ENCODE measurements around the gene MED25. TPM values are rescaled to one million over a fixed set of nuclear protein-coding genes. Genes with fewer than 3 reads are reported as not detected.

MED25 gene
- total RNA-seq, 1 donor from 2014 or later, result 85.4 TPM

- Mint-ChIP-seq H3K36me3 (ENCODE audit: low read depth) (peaks cover 21% of the 10 kb centered on the region), H3K4me1 (peaks cover 5% of the 10 kb centered on the region), H3K27ac (ENCODE audit: unreplicated experiment) (peak overlapping the region; percentile 97), H3K4me3 (no peak overlapping the region), H3K27me3 (ENCODE audit: low read depth) (no peaks in the 10 kb centered on the region), H3K9me3 (no peaks in the 10 kb centered on the region)
- no peak for DNase-seq (ENCODE audit: low read depth, low spot score)
- no peak for TF ChIP-seq CTCF (conservative IDR thresholded peaks at IDR 0.05)
Observed at GRCh38 chr19:49781394-49781793, 36.7 kb upstream of the MED25 start.

GRCh38 chr19:49782515-49782914 is 35.6 kb upstream of the MED25 start:
- no peak overlapping the region for H3K4me3 Mint-ChIP-seq
- H3K27ac Mint-ChIP-seq (ENCODE audit: unreplicated experiment), result no peak overlapping the region
- DNase-seq (ENCODE audit: low read depth, low spot score), result no peak
- TF ChIP-seq CTCF (conservative IDR thresholded peaks at IDR 0.05), result no peak
- H3K36me3 Mint-ChIP-seq (ENCODE audit: low read depth), result peaks cover 21% of the 10 kb centered on the region
- H3K9me3 Mint-ChIP-seq, result no peaks in the 10 kb centered on the region
- peaks cover 5% of the 10 kb centered on the region for H3K4me1 Mint-ChIP-seq
- no peaks in the 10 kb centered on the region for H3K27me3 Mint-ChIP-seq (ENCODE audit: low read depth)

- H3K27me3 Mint-ChIP-seq (ENCODE audit: low read depth), result no peaks in the 10 kb centered on the region
- no peak for TF ChIP-seq CTCF (conservative IDR thresholded peaks at IDR 0.05)
- no peak for DNase-seq (ENCODE audit: low read depth, low spot score)
- H3K36me3 Mint-ChIP-seq (ENCODE audit: low read depth), result peaks cover 21% of the 10 kb centered on the region
- H3K4me3 Mint-ChIP-seq, result no peak overlapping the region
- H3K4me1 Mint-ChIP-seq, result no peaks in the 10 kb centered on the region
- no peaks in the 10 kb centered on the region for H3K9me3 Mint-ChIP-seq
- peak overlapping the region; percentile 52 for H3K27ac Mint-ChIP-seq (ENCODE audit: unreplicated experiment)
Observed at GRCh38 chr19:49786376-49786820, 31.7 kb upstream of the MED25 start.

- no peak overlapping the region for H3K27ac Mint-ChIP-seq (ENCODE audit: unreplicated experiment)
- no peaks in the 10 kb centered on the region for H3K27me3 Mint-ChIP-seq (ENCODE audit: low read depth)
- TF ChIP-seq CTCF (conservative IDR thresholded peaks at IDR 0.05), result no peak
- no peaks in the 10 kb centered on the region for H3K9me3 Mint-ChIP-seq
- H3K4me1 Mint-ChIP-seq, result no peaks in the 10 kb centered on the region
- H3K36me3 Mint-ChIP-seq (ENCODE audit: low read depth), result peaks cover 20% of the 10 kb centered on the region
- no peak for DNase-seq (ENCODE audit: low read depth, low spot score)
- H3K4me3 Mint-ChIP-seq, result no peak overlapping the region
Observed at GRCh38 chr19:49787746-49788145, 30.3 kb upstream of the MED25 start.

- Mint-ChIP-seq H3K9me3 (no peaks in the 10 kb centered on the region), H3K4me1 (no peaks in the 10 kb centered on the region), H3K27ac (ENCODE audit: unreplicated experiment) (no peak overlapping the region), H3K27me3 (ENCODE audit: low read depth) (no peaks in the 10 kb centered on the region), H3K4me3 (no peak overlapping the region), H3K36me3 (ENCODE audit: low read depth) (peaks cover 13% of the 10 kb centered on the region)
- no peak for TF ChIP-seq CTCF (conservative IDR thresholded peaks at IDR 0.05)
- no peak for DNase-seq (ENCODE audit: low read depth, low spot score)
Observed at GRCh38 chr19:49788857-49789256, 29.2 kb upstream of the MED25 start.

- DNase-seq (ENCODE audit: low read depth, low spot score), result no peak
- TF ChIP-seq CTCF (conservative IDR thresholded peaks at IDR 0.05), result no peak
- Mint-ChIP-seq H3K4me1 (no peaks in the 10 kb centered on the region), H3K36me3 (ENCODE audit: low read depth) (peaks cover 7% of the 10 kb centered on the region), H3K9me3 (no peaks in the 10 kb centered on the region), H3K4me3 (no peak overlapping the region), H3K27ac (ENCODE audit: unreplicated experiment) (no peak overlapping the region), H3K27me3 (ENCODE audit: low read depth) (no peaks in the 10 kb centered on the region)
Observed at GRCh38 chr19:49790866-49791265, 27.2 kb upstream of the MED25 start.
